Transverse colon (tissue), 4 donors: ENCODE data around the gene HSCB. TPM values are rescaled to one million over a fixed set of nuclear protein-coding genes. Genes with fewer than 3 reads are reported as not detected.
"Not testable (repeated sequence)": the region's sequence is repeated elsewhere in the genome, so short reads cannot be mapped to it uniquely, and the experiment has no call there.

Experiments used
- DNase-seq: peaks from one replicate; pipeline ENCODE4 v3.0.0-alpha.2; 2019
- H3K27ac ChIP-seq, 4 donors: fragments of 200-600 bp; sonication (generic); 2 replicates each; pipeline ENCODE4 v1.5.1; 2016 to 2018; ENCODE audit warnings: inconsistent platforms in 4 of 4
- H3K27me3 ChIP-seq: fragments of 200-600 bp; sonication (generic); 2 replicates; pipeline ENCODE4 v1.5.1; 2017; ENCODE audit warnings: inconsistent platforms
- H3K36me3 ChIP-seq, 4 donors: fragments of 200-600 bp; sonication (generic); 2 replicates each; pipeline ENCODE4 v1.5.1; 2017 to 2019; ENCODE audit warnings: inconsistent platforms in 4 of 4
- H3K4me1 ChIP-seq, 4 donors: fragments of 200-600 bp; sonication (generic); 2 replicates each; pipeline ENCODE4 v1.5.1; 2017 to 2020; ENCODE audit warnings: inconsistent platforms in 4 of 4
- H3K4me3 ChIP-seq, 4 donors: fragments of 200-600 bp; sonication (generic); 1 replicate in 1 of 4; 2 replicates in 3 of 4; pipeline versions ENCODE4 v1.5.1 to v1.6.1; 2017 to 2019; ENCODE audit warnings: inconsistent platforms in 4 of 4
- H3K9me3 ChIP-seq, 2 donors: fragments of 200-600 bp; sonication (generic); 2 replicates each; pipeline ENCODE4 v1.5.1; 2017 to 2019; ENCODE audit warnings: inconsistent platforms in 2 of 2
- EP300 ChIP-seq: sonication (generic); formaldehyde crosslinking; IDR thresholded peaks from one replicate; pipeline ENCODE4 v1.6.1; 2017; ENCODE audit warnings: antibody characterized with exemption, low read depth
- POLR2A ChIP-seq: fragments of 450-650 bp; IDR thresholded peaks from one replicate; pipeline ENCODE4 v1.6.1; 2016; ENCODE audit warnings: antibody characterized with exemption, mild to moderate bottlenecking, moderate library complexity
- POLR2AphosphoS5 ChIP-seq, 3 donors: sonication (generic); formaldehyde crosslinking; IDR thresholded peaks; one replicate each; pipeline ENCODE4 v1.6.1; 2016; ENCODE audit warnings: antibody characterized with exemption in 3 of 3
- WGBS, 2 donors: methylation state at CpG; one replicate each; pipeline ENCODE4 v1.1.5; 2018; ENCODE audit warnings: low coverage in 1 of 2; 5-methylcytosine and 5-hydroxymethylcytosine counted together
- in situ Hi-C, 4 donors: fragments of 200-750 bp; cut with MboI; loops; one replicate each; pipeline versions ENCODE4 v1.15.0 to v1.15.1; 2017; ENCODE audit warnings: low sequenced_read_pairs in 3 of 4, low pct_ligation_motif_present in 1 of 4, low pct_unique_long_range_greater_than_20kb in 1 of 4
- intact Hi-C: fragments of 100-400 bp; cut with DNase I; formaldehyde crosslinking; loops from one replicate; pipeline ENCODE4 v1.15.1; 2023; ENCODE audit warnings: low total_unique reads
- total RNA-seq, 4 donors: library from RNA; depleted of rRNA; stranded (reverse); fragments of >200 nt; gene quantifications; one replicate each; pipeline ENCODE4 v1.1.0, GENCODE V29; 2016
- TF ChIP-seq, protein P1 (sequence below), 5 experiments: fragments of 200-600 bp in 3 of 5; fragments of 450-650 bp in 2 of 5; sonication (generic) in 3 of 5; IDR thresholded peaks; 1 replicate in 2 of 5; 2 replicates in 3 of 5; pipeline ENCODE4 v1.5.1; 2016 to 2017; ENCODE audit warnings: antibody characterized with exemption in 5 of 5, inconsistent platforms in 3 of 5, mild to moderate bottlenecking in 2 of 5, moderate library complexity in 1 of 5

The HSCB gene
- total RNA-seq, 4 donors from 2014 or later, result 2.6 to 25.3 (median 20.5) TPM

DNA sequence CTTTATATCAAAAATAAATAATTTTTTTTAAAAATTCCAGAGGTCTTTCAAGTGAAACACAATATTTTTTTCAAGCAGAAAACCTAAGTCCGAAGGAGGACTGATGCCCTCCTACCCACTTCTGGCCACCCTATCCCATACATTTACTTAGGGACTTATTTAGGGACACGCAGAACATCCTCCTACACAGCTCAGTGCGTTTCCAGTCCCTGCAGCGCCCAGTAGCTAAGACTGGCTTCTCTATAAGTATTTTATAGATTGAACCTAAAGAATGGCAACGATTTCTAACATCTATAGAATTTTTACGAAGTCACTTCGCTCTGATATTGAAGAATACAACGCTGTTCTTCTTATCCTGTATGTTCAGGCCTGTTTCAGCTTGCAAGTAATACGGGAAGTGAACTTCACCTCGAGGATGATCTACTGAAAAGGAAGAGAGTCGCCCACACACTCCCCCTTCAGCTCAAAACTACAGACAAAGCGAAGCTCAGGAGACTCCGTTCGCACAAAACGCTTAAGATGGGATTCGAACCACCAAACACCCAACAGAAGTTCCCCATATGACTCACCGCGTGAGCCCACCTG, 547 bp upstream of the HSCB start:
- intact Hi-C loops (no loop called here), in situ Hi-C loops (no loop called here)
- Histone ChIP-seq H3K4me3 (peak overlapping the region; percentile 24 to 93 (median 71)), H3K36me3 (peaks cover 0 to 20% (median 8%) of the 10 kb centered on the region in 4 donors), H3K27ac (peak overlapping the region; percentile 92 to 99 (median 96)), H3K9me3 (no peaks in the 10 kb centered on the region), H3K4me1 (peaks cover 8 to 29% (median 13%) of the 10 kb centered on the region in 4 donors), H3K27me3 (no peaks in the 10 kb centered on the region)
- 5 to 24% methylated on average over 7 to 18 of the region's 18 CpGs for WGBS, 2 donors
- no peak for DNase-seq
- TF ChIP-seq, protein P1, sequence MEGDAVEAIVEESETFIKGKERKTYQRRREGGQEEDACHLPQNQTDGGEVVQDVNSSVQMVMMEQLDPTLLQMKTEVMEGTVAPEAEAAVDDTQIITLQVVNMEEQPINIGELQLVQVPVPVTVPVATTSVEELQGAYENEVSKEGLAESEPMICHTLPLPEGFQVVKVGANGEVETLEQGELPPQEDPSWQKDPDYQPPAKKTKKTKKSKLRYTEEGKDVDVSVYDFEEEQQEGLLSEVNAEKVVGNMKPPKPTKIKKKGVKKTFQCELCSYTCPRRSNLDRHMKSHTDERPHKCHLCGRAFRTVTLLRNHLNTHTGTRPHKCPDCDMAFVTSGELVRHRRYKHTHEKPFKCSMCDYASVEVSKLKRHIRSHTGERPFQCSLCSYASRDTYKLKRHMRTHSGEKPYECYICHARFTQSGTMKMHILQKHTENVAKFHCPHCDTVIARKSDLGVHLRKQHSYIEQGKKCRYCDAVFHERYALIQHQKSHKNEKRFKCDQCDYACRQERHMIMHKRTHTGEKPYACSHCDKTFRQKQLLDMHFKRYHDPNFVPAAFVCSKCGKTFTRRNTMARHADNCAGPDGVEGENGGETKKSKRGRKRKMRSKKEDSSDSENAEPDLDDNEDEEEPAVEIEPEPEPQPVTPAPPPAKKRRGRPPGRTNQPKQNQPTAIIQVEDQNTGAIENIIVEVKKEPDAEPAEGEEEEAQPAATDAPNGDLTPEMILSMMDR (IDR thresholded peaks at IDR 0.05), result no peak
- TF ChIP-seq POLR2A (no peak), EP300 (no peak), POLR2AphosphoS5 (IDR thresholded peaks at IDR 0.05) (no peak)

DNA sequence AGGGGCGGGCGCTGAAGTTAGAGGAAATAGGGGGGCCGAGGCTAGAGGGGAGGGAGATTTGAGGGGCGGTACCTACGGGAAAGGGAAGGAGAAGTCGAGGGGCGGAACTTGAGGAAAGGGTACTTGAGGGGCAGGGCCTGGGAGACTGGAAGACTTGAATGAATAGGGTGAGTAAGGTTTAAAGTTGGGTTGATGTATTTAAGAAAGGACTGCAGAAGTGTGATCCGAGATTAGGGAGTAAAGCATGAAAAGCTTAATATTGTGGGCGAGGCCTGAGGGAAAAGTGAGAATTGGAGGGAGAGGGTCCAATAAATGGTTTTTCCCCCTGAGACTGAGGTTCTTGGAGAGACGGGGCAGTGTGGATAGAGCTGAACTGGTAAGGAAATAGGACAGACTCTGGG, 723 bp downstream of the HSCB start:
- no peak for DNase-seq
- in situ Hi-C loops, result no loop called here

DNA sequence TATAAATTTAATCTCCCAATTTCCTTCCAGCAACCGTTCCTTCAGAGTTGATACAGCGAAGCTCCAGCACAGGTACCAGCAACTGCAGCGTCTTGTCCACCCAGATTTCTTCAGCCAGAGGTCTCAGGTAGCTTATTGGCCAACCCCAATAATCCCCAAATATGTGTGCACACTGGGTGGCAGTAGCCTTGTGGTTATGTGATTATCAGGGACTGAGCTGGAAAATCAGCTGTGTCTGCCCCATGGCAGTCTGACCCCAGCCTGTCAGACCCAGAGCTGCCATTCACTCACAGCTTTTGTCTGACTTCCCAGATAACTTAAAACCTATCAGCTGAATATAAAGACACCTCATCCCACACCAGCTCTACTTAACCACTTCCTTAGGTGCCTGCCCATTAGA, 2.0 kb downstream of the HSCB start:
- no peak overlapping the region for H3K27ac ChIP-seq
- TF ChIP-seq EP300 (no peak), POLR2A (no peak), POLR2AphosphoS5 (IDR thresholded peaks at IDR 0.05) (no peak)
- TF ChIP-seq, protein P1 (IDR thresholded peaks at IDR 0.05), result no peak
- 94% methylated on average over 3 of the region's 3 CpGs; no CpG with 5 or more reads in 1 of the 2 donors for WGBS, 2 donors
- no peaks in the 10 kb centered on the region for H3K9me3 ChIP-seq
- no peaks in the 10 kb centered on the region for H3K27me3 ChIP-seq
- intact Hi-C loops (no loop called here), in situ Hi-C loops (no loop called here)
- no peak overlapping the region for H3K4me3 ChIP-seq
- peaks cover 8 to 23% (median 13%) of the 10 kb centered on the region in 4 donors for H3K4me1 ChIP-seq
- H3K36me3 ChIP-seq, result peaks cover 0 to 30% (median 13%) of the 10 kb centered on the region in 4 donors
- no peak for DNase-seq

More for the DNA sequence above, 723 bp downstream of the HSCB start:
- TF ChIP-seq POLR2AphosphoS5 (IDR thresholded peaks at IDR 0.05) (no peak), POLR2A (no peak), EP300 (no peak)
- TF ChIP-seq, protein P1 (IDR thresholded peaks at IDR 0.05), result no peak
- Histone ChIP-seq H3K9me3 (no peaks in the 10 kb centered on the region), H3K27ac (peak overlapping the region; percentile 92 to 99 (median 96)), H3K27me3 (no peaks in the 10 kb centered on the region), H3K36me3 (peaks cover 0 to 24% (median 10%) of the 10 kb centered on the region in 4 donors), H3K4me3 (peak overlapping the region; percentile 61 to 98 (median 87)), H3K4me1 (peaks cover 8 to 28% (median 13%) of the 10 kb centered on the region in 4 donors)
- intact Hi-C loops, result no loop called here
- 2 to 4% methylated on average over 7 to 10 of the region's 10 CpGs for WGBS, 2 donors

DNA sequence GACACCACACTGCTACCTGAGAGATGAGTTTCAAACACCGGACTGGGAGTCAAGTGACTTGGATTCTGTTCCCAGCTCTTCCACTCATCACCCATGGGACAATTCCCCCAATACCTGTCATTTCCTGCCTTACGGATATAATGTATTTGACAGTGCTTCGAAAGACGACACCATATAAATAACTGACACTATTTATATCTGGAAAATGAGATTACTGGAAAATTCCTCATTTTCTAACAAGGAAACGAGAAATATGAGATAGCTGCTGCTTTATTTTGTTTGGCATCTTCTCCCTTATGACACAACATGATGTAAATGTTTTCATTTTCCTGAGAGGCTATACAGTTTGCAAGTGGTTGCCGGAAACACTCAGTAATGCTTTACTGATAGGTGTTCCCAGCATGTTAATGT, 8.6 kb downstream of the HSCB start:
- 78 to 82% methylated on average over 5 to 6 of the region's 6 CpGs for WGBS, 2 donors
- in situ Hi-C loops, result no loop called here

DNA sequence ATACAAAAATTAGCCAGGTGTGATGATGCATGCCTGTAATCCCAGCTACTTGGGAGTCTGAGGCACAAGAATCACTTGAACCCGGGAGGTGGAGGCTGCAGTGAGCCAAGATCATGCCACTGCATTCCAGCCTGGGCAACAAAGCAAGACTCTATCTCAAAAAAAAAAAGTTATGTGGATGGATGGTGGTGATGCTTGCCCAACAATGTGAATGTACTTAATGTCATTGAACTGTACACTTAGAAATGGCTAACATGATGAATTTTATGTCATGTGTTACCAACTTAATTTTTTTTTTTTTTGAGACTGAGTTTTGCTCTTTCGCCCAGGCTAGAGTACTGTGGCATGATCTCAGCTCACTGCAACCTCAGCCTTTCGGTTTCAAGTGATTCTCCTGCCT, 12.7 kb downstream of the HSCB start:
- in situ Hi-C loops, DNase-seq, H3K27ac ChIP-seq, H3K4me3 ChIP-seq, H3K36me3 ChIP-seq, H3K9me3 ChIP-seq, intact Hi-C loops, H3K27me3 ChIP-seq, H3K4me1 ChIP-seq: not testable (repeated sequence)
- WGBS, 2 donors, result 95 to 100% methylated on average over 1 to 3 of the region's 3 CpGs

More for the DNA sequence above, 8.6 kb downstream of the HSCB start:
- intact Hi-C loops, result no loop called here
- TF ChIP-seq POLR2AphosphoS5 (IDR thresholded peaks at IDR 0.05), result no peak
- no peak for TF ChIP-seq POLR2A
- no peaks in the 10 kb centered on the region for H3K9me3 ChIP-seq
- H3K4me3 ChIP-seq, result no peak overlapping the region
- no peak for DNase-seq
- peaks cover 0 to 19% (median 9%) of the 10 kb centered on the region in 4 donors for H3K36me3 ChIP-seq
- no peaks in the 10 kb centered on the region for H3K27me3 ChIP-seq
- no peak overlapping the region for H3K27ac ChIP-seq
- H3K4me1 ChIP-seq, result no peaks in the 10 kb centered on the region
